GM23248 (cell line): ENCODE measurements around the gene PTCD2.

Source experiments
- EZH2 ChIP-seq: fragments of 200-600 bp; sonication (generic); IDR thresholded peaks from 2 replicates; pipeline ENCODE4 v1.6.1; 2018; ENCODE audit warnings: antibody characterized with exemption, mild to moderate bottlenecking; ENCODE audit not compliant: insufficient read depth, poor library complexity, severe bottlenecking
- EZH2phosphoT487 ChIP-seq: fragments of 200-600 bp; sonication (generic); IDR thresholded peaks from 2 replicates; pipeline ENCODE4 v1.6.1; 2018; ENCODE audit warnings: antibody characterized with exemption, moderate library complexity, mild to moderate bottlenecking, low read depth; ENCODE audit not compliant: insufficient read depth

DNA sequence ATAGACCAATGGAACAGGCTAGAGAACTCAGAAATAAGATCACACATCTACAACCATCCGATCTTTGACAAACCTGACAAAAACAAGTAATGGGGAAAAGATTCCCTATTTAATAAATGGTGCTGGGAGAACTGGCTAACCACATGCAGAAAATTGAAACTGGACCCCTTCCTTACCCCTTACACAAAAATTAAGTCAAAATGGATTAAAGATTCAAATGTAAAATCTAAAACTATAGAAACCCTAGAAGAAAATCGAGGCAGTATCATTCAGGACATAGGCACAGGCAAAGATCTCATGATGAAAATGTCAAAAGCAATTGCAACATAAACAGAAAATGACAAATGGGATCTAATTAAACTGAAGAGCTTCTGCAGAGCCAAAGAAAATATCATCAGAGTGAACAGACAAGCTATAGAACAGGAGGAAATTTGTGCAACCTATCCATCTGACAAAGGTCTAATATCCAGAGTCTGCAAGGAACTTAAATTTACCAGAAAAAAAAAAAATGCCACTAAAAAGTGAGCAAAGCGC is 43.9 kb upstream of the PTCD2 start:
- TF ChIP-seq EZH2 (no peak), EZH2phosphoT487 (no peak)
